ENCODE data around the gene DDC.
"Not testable (repeated sequence)": the region's sequence is repeated elsewhere in the genome, so short reads cannot be mapped to it uniquely, and the experiment has no call there.

The DDC gene

DNA sequence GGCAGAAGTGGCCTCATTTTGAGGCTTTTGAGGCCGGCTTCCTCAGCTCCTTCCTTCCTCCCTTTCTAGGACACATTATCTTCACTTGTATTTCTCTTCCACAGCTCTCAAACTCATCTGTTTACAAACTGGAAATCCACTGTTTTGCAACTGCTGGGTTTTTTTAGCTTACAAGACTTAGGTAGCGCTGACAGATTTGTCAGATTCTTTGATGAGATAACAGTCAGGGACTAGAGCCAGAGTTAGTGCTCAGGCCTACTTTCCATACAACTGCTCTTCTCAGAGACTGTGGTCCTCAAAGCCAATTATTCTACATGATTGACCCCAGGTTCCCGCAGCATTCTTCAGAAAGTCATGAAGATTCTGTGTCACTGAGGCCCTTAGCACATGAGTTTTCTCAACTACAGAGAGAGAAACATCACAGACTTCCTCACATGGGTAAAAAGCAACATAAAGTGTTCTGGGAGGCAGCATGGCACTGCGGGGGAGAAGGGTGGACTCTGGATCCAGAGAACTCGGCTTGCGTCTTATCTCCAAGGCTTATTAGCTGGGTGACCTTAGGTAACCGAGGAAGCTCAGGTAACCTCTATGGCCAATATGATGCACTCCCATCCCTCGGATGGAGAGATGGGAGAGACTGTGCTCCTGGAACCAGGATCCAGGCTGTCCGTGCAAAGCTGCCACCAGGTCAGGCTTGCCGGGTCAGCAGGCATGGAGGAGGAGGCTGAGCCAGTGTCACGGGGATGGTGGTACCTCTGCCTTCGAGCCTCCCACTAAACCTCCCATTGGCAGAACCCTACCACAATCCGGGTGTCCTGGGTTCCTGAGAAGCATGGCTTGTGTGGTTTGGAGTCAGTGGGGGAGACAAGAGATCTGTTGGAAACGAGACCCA, 10.5 kb downstream of the DDC start:
- no peak for DNase-seq

GRCh38 chr7:50553973-50554372, 11.2 kb downstream of the DDC start:
- no peak for DNase-seq

GRCh38 chr7:50552921-50553320, 12.3 kb downstream of the DDC start:
- no peak for DNase-seq

- peak; percentile 99 for DNase-seq
Measured at GRCh38 chr7:50552139-50552538, 13.1 kb downstream of the DDC start.

DNA sequence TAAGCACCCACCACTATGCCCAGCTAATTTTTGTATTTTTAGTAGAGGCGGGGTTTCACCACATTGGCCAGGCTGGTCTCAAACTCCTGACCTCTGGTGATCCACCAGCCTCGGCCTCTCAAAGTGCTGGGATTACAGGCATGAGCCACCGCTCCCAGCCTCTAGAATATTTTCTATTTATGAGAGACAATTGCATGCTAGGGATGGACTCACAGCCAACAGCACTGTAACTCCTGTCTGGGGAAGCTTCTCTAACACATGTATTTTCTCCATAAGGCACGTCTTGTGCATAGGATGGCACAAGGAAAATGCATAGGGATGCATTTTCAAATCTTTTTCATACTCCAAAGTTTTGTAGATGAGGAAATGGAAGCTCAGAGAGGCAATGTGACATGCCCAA, 19.6 kb downstream of the DDC start:
- not testable (repeated sequence) for DNase-seq

DNA sequence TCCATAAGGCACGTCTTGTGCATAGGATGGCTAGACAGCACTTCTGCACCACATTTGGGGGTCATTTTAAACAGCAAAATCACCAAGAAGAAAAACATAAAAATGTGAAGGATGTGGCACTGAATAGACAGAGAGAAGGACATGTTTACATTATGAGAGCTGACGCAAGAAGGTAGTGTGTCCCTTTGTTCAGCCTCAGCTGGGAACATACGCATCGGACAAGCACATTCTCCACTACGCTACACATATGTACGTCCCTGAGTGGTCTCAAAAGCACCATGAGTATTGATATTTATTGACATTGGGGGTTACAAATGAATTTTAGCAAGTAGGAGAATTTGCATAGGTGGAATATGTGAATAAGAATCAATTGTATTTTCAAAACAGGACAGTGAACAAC, 20.2 kb downstream of the DDC start:
- DNase-seq: peak; percentile 14

DNA sequence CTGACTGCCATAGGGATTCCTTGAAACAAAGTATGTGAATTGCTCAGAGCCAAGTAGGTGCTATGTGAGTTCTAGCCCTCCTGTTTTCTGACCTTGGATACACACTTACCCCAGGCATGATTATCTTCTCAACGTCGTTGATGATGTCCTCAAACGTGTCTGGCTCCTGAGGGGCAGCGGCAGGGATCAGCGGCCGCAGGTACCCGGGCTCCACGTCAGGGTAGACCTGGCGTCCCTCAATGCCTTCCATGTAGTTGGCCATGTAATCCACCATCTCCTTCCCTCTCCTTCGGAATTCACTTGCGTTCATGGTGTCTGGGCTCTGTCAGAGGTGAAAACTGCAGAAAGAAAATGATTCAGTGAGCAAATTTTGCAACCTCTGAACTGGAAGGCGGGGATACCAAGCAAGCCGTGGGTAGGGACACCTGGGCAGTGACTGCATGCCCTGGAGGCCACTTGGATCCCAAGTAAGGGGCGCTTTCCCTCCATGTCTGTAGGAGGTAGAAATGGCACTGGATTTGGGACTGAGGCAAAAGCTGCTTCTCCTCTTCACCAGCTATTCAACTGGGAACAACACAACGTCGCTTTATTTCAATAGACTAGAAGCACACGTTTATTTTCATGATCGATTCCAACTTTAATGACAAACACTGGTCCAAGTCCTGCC, 21.3 kb downstream of the DDC start:
- no peak for DNase-seq

DNA sequence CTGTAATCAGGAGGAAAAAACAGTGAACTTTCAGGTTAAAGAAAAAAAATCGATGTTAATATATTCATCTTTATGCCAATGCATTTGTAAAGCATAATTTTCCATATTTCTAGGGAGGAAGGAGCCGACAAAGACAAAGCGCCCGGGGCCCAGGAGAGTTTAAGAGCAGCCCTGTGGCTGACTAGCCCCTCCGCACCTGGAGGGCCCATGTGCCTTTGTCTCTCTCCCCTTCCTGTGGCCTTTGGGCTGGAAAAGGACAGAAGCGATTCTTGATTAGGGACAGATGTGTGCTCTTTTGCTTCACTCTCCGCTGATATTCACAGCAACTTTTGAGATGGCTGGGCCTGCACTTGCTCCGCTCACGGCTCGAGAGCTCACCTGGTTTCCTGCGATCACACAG, 23.1 kb downstream of the DDC start:
- no peak for DNase-seq

DNA sequence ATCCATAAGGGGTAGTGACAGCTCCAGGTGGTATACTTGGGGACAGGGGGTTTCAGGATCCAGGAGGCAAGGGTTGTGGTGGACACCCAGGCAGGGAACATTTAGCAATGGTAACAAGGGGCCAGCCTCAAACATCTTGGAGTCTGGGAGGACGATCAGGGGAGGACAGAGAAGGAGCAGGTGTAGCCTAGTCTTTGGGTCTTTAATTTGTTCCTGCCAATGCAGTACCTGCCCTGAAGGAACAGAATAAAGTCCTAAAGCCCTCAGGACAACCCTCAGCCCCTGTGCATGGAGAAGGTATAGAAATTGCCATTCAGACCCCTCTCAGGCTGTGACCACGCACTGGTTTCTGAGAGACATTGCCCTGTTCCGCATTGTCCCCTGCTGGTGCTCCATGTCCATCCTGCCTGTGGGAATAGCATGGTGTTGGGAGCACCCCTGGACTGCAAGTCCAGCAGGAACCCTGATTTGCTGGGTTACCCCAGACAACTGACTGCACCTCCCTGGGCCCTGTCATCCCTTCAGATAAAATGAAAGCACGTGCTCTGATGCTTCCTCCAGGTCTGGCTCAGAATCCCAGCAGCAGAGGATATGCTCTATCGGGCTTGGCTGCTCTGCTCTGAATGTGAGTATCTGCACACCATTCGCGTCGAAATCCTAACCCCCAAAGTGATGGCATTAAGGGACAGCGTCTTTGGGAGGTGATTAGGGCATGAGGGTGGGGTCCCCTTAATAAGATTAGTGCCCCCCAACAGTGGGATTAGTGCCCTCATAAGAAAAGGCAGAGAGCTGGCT, 24.2 kb downstream of the DDC start:
- no peak for DNase-seq

GRCh38 chr7:50539725-50540124, 25.5 kb downstream of the DDC start:
- DNase-seq: no peak

DNA sequence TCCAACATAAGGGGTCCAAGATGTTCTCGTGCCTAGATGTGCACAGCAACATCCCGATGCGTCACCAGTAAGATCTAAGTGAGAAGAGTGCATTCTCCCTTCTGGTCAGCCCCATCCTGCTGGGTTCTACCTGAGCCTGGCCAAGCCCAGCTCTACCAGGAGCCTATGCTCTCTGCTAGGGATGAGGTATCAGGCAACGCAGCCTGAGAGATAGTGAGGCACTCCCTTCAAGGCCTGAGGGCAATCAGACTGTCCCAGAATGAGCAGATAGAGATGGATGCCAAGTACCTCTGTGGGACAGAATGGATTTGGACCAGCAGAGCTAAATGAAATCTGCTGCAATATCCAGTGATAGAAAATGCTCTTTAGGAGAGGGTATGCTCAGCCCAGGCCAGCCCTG, 26.7 kb downstream of the DDC start:
- DNase-seq: no peak

GRCh38 chr7:50537417-50537816, 27.8 kb downstream of the DDC start:
- no peak for DNase-seq

- DNase-seq: not testable (repeated sequence)
Measured at GRCh38 chr7:50535291-50535711, 29.9 kb downstream of the DDC start.

GRCh38 chr7:50534690-50535290, 30.4 kb downstream of the DDC start:
- DNase-seq: no peak

DNA sequence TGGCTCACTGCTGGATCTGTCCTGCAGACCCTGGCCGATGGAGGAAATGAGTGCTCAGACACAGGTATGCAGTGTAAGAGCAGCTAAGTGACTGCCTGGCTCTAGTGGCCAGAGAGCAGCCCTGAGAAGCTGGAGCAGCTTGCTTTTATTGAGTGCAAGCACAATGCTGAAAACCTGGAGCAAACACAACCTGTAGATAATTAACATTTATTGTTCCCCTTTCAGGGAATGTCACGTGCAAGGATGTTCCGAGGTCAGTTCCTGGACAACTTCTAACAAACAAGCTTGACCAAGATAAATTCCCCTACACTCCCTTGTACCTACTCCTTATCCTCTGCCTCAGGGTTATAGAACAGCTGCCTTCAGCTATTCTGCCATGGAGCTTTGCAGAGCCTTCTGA, 31.3 kb downstream of the DDC start:
- DNase-seq: no peak

DNA sequence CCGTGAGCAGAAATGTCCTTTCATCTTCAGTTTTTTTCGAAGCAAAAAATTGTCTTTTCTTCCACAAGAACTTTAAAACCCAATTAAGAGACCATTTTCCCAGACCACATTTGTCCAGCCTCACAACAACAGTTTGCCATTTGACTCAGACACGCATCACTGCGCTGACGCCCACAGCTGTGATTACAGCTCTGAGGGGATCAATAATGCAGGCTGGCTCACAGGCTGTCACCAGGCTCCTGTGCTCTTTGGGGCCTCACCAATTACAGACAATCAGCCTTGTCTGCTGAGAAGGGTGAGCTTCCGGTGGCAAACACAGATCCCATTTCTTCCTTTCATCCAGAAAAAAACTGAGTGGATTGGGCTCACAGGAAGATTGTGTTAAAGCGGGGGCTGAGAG, 33.3 kb downstream of the DDC start:
- DNase-seq: peak; percentile 98

DNA sequence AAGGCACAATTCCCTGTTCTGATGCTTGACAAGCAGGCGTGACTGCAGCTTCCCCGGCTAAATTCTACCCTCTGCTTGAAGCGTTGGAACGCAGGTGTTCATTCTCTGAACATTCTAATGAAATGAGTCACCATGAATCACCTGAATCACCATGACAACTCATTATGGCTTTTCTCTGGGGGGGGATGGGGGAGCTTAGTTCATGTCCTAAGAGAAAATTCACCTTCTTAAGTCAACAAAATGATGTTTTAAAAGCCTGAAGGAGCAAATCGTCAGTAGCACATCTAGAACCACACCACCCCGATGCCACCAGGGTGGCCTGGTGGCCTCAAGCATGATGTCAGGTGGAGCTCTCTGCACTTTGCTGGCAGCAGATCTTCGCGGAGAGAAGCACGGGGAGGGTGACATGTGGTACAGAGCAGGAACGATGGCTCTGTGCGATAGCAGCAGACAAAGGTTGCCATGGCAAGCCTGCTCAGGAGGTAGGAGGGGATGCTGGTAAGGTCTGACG, 33.7 kb downstream of the DDC start:
- peak; percentile 98 for DNase-seq

DNA sequence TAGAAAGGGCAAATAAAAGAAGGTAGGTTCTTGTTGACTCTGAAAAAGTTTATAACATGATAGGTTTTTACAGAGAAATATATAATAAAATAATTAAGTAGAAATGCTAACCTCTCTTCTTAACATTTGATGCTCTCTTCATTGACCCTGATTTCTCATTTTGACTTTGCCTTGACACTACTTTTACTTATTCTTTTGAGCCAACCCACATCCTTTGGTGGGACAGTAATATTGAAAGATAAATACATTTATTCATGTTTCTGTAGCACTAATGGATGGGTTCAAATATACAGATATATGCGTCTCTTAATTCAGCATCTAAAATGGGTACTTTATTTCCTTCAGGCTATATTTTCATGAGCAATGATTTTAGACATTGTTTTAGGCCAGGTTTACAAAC, 34.4 kb downstream of the DDC start:
- DNase-seq: no peak

GRCh38 chr7:50529093-50529862, 35.9 kb downstream of the DDC start:
- DNase-seq: no peak

GRCh38 chr7:50528266-50529092, 36.7 kb downstream of the DDC start:
- no peak for DNase-seq

DNA sequence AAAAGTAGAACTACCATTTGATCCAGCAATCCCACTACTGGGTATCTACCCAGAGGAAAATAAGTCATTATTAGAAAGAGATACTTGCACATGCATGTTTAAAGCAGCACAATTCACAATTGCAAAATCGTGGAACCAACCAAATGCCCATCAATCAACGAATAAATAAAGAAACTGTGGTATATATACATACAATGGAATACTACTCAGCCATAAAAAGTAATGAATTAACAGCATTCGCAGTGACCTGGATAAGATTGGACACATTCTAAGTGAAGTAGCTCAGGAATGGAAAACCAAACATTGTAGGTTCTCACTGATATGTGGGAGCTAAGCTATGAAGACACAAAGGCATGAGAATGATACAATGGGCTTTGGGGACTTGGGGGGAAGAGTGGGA, 45.9 kb downstream of the DDC start:
- DNase-seq: not testable (repeated sequence)

Measured in NCI-H748 treated with DMSO at 0.1 percent for 48 hours (cell line).